SH-SY5Y (cell line): ENCODE measurements around the gene HSP90B1.

Experiments used
- GATA2 ChIP-seq: IDR thresholded peaks from 2 replicates; pipeline ENCODE4 v1.6.1; 2011; ENCODE audit warnings: mild to moderate bottlenecking, low read depth, low read length
- GATA3 ChIP-seq: IDR thresholded peaks from 2 replicates; pipeline ENCODE4 v1.6.1; 2011; ENCODE audit warnings: low read depth, mild to moderate bottlenecking, low read length, moderate library complexity

- TF ChIP-seq GATA2, result peak; percentile 53; the same call in 1 of the 2 replicates
- TF ChIP-seq GATA3, result no peak
These were observed 995 bp upstream of the HSP90B1 start for GRCh38 chr12:103929046-103929783.
